Dedifferentiated amniotic fluid mesenchymal stem cell (primary cell): ENCODE data around the gene MRPS18A.

Source experiments
- DNase-seq: peaks from one replicate; pipeline ENCODE4 v3.0.0-alpha.2; 2016; ENCODE audit errors: extremely low spot score

Gene MRPS18A

GRCh38 chr6:43698584-43699349 is 11.2 kb upstream of the MRPS18A start:
- no peak for DNase-seq

GRCh38 chr6:43697421-43697820 is 9.8 kb upstream of the MRPS18A start:
- no peak for DNase-seq

- no peak for DNase-seq
Measured at GRCh38 chr6:43695967-43696291, 8.3 kb upstream of the MRPS18A start.

GRCh38 chr6:43695215-43695966 is 7.8 kb upstream of the MRPS18A start:
- no peak for DNase-seq

GRCh38 chr6:43689421-43689820 is 1.8 kb upstream of the MRPS18A start:
- no peak for DNase-seq

GRCh38 chr6:43687079-43687436 is 533 bp downstream of the MRPS18A start:
- no peak for DNase-seq

GRCh38 chr6:43683708-43684455 is 3.7 kb downstream of the MRPS18A start:
- no peak for DNase-seq

- DNase-seq: no peak
Measured at GRCh38 chr6:43682724-43683429, 4.7 kb downstream of the MRPS18A start.

GRCh38 chr6:43681303-43681702 is 6.3 kb downstream of the MRPS18A start:
- no peak for DNase-seq

- no peak for DNase-seq
Measured at GRCh38 chr6:43680308-43681200, 7.0 kb downstream of the MRPS18A start.

GRCh38 chr6:43679057-43679456 is 8.5 kb downstream of the MRPS18A start:
- DNase-seq: no peak

- no peak for DNase-seq
Measured at GRCh38 chr6:43678341-43678740, 9.2 kb downstream of the MRPS18A start.

GRCh38 chr6:43677759-43678158 is 9.8 kb downstream of the MRPS18A start:
- no peak for DNase-seq

GRCh38 chr6:43676962-43677606 is 10.5 kb downstream of the MRPS18A start:
- DNase-seq: no peak

- no peak for DNase-seq
Measured at GRCh38 chr6:43674921-43675320, 12.7 kb downstream of the MRPS18A start.

GRCh38 chr6:43674291-43674690 is 13.3 kb downstream of the MRPS18A start:
- no peak for DNase-seq

- DNase-seq: no peak
Measured at GRCh38 chr6:43673444-43674084, 14.0 kb downstream of the MRPS18A start.

- DNase-seq: no peak
Measured at GRCh38 chr6:43671801-43672690, 15.5 kb downstream of the MRPS18A start.
